Neural cell (in vitro differentiated cells): ENCODE results near the gene CCDC9B. TPM values are rescaled to one million over a fixed set of nuclear protein-coding genes. Genes with fewer than 3 reads are reported as not detected.

ENCODE experiments used
- H2AFZ ChIP-seq: fragments of 200-600, 300-800 bp; sonication (generic), shearing (Covaris generic); 2 replicates; pipeline ENCODE4 v1.6.0; 2014; ENCODE audit warnings: low read depth, mild to moderate bottlenecking, antibody characterized with exemption, low read length, moderate library complexity
- H3F3A ChIP-seq: fragments of 200-600 bp; shearing (Covaris generic); 2 replicates; pipeline ENCODE4 v1.6.1; 2016; ENCODE audit warnings: mild to moderate bottlenecking, moderate library complexity, mixed read lengths, antibody characterized with exemption, low read length; ENCODE audit not compliant: insufficient read depth, poor library complexity, severe bottlenecking
- H3K27ac ChIP-seq: fragments of 200-600, 300-800 bp; sonication (generic), shearing (Covaris generic); 2 replicates; pipeline ENCODE4 v1.5.1; 2014; ENCODE audit warnings: mild to moderate bottlenecking, low read length, moderate library complexity
- H3K27me3 ChIP-seq: fragments of 300-800, 200-600 bp; sonication (generic), shearing (Covaris generic); 2 replicates; pipeline ENCODE4 v1.6.0; 2014; ENCODE audit warnings: mild to moderate bottlenecking, low read depth, low read length, moderate library complexity; ENCODE audit not compliant: insufficient read depth
- H3K36me3 ChIP-seq: fragments of 300-800, 200-600 bp; sonication (generic), shearing (Covaris generic); 2 replicates; pipeline ENCODE4 v1.5.1; 2014; ENCODE audit warnings: mild to moderate bottlenecking, antibody characterized with exemption, low read length, moderate library complexity; ENCODE audit not compliant: insufficient read depth
- H3K4me2 ChIP-seq: fragments of 300-800, 200-600 bp; sonication (generic), shearing (Covaris generic); 2 replicates; pipeline ENCODE4 v1.6.0; 2014; ENCODE audit warnings: mild to moderate bottlenecking, low read length
- H3K4me3 ChIP-seq: fragments of 300-800, 200-600 bp; sonication (generic), shearing (Covaris generic); 2 replicates; pipeline ENCODE4 v1.5.1; 2014; ENCODE audit warnings: mild to moderate bottlenecking, low read length, moderate library complexity
- H3K79me2 ChIP-seq: fragments of 200-600 bp; shearing (Covaris generic); replicated peaks from 2 replicates; pipeline ENCODE4 v1.6.0; 2014; ENCODE audit warnings: mild to moderate bottlenecking, low read length, moderate library complexity; ENCODE audit not compliant: insufficient read depth
- H3K9ac ChIP-seq: fragments of 300-800, 200-600 bp; sonication (generic), shearing (Covaris generic); 2 replicates; pipeline ENCODE4 v1.6.1; 2016; ENCODE audit warnings: mild to moderate bottlenecking, low read length, mixed read lengths
- H3K9me2 ChIP-seq: fragments of 200-600 bp; shearing (Covaris generic); 2 replicates; pipeline ENCODE4 v1.6.1; 2016; ENCODE audit warnings: mild to moderate bottlenecking, low read length, mixed read lengths; ENCODE audit not compliant: insufficient read depth
- H3K9me3 ChIP-seq: fragments of 200-600, 300-800 bp; sonication (generic), shearing (Covaris generic); 2 replicates; pipeline ENCODE4 v1.6.1; 2016; ENCODE audit warnings: mild to moderate bottlenecking, mixed run types, low read length, moderate library complexity, mixed read lengths
- H4K20me1 ChIP-seq: fragments of 200-600 bp; shearing (Covaris generic); 2 replicates; pipeline ENCODE4 v1.6.1; 2016; ENCODE audit warnings: mild to moderate bottlenecking, mixed run types; ENCODE audit not compliant: insufficient read depth
- EP300 ChIP-seq: fragments of 450-650 bp; conservative IDR thresholded peaks from 2 replicates; pipeline ENCODE4 v1.6.1; 2014; ENCODE audit warnings: antibody characterized with exemption, mild to moderate bottlenecking, moderate library complexity; ENCODE audit not compliant: poor library complexity, severe bottlenecking
- EZH2 ChIP-seq: fragments of 200-600, 300-800 bp; shearing (Covaris generic), sonication (generic); IDR thresholded peaks from 2 replicates; pipeline ENCODE4 v1.6.1; 2014; ENCODE audit warnings: antibody characterized with exemption, low read length, borderline replicate concordance, mild to moderate bottlenecking; ENCODE audit not compliant: insufficient read depth, poor library complexity, severe bottlenecking
- MXI1 ChIP-seq: fragments of 450-650 bp; conservative IDR thresholded peaks from 2 replicates; pipeline ENCODE4 v1.6.1; 2014; ENCODE audit warnings: antibody characterized with exemption, mild to moderate bottlenecking; ENCODE audit not compliant: poor library complexity, severe bottlenecking
- POLR2AphosphoS5 ChIP-seq: IDR thresholded peaks from 2 replicates; pipeline ENCODE4 v1.6.1; 2012
- RAD21 ChIP-seq: fragments of 450-650 bp; conservative IDR thresholded peaks from 2 replicates; pipeline ENCODE4 v1.6.1; 2014; ENCODE audit warnings: antibody characterized with exemption, mild to moderate bottlenecking, moderate library complexity
- SMC3 ChIP-seq: fragments of 450-650 bp; conservative IDR thresholded peaks from 2 replicates; pipeline ENCODE4 v1.6.1; 2014; ENCODE audit warnings: antibody characterized with exemption, mild to moderate bottlenecking, moderate library complexity; ENCODE audit not compliant: poor library complexity
- TAF1 ChIP-seq: IDR thresholded peaks from 2 replicates; pipeline ENCODE4 v1.6.1; 2012; ENCODE audit warnings: low read depth
- polyA plus RNA-seq: library from polyadenylated mRNA; depleted of rRNA; stranded (reverse); fragments of >200 nt; gene quantifications from 2 replicates; pipeline ENCODE4 v1.2.3, GENCODE V29; 2014
- TF ChIP-seq, protein P1 (sequence below): fragments of 450-650 bp; IDR thresholded peaks from 2 replicates; pipeline ENCODE4 v1.5.1; 2014; ENCODE audit warnings: antibody characterized with exemption, mild to moderate bottlenecking, moderate library complexity; ENCODE audit not compliant: poor library complexity, severe bottlenecking
- TF ChIP-seq, protein P2 (sequence below): IDR thresholded peaks from 2 replicates; pipeline ENCODE4 v1.6.1; 2012; ENCODE audit warnings: borderline replicate concordance

Gene CCDC9B
- polyA plus RNA-seq, 1 donor from 2014 or later, result not detected

DNA sequence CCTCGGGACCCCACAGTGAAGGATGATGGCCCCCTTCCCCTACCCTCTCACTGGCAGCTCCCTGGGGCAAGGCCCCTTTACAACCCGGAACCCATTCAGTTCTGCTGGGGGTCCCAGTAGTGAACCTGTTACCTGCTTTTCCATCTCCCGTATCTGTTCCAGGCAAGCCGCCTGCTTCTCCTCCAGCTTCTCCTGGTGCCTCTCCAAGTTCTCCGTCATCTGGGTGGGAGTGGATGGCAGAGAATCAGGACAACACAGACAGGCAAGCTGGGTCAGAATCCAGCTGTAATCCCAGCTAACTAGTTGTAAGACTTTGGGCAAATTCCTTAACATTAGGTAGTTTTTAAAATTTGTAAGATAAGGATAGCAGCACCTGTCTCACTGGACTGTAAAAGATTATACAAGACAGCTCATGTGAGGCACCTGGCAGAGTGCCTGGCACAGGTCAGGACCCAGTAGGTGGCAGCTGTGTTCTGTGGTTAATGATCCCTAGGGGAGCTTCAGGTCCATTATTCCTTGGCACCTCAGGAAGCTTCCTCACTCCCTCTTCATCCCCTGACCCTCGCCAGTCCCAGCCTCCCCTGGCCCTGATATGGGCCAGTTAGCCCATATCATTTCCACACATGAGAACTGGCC lies 51.5 kb downstream of the CCDC9B start:
- Histone ChIP-seq H3K27me3 (peaks cover 2% of the 10 kb centered on the region), H4K20me1 (no peaks in the 10 kb centered on the region), H3K9ac (no peak overlapping the region), H3K36me3 (no peaks in the 10 kb centered on the region), H2AFZ (no peak overlapping the region), H3K9me3 (no peaks in the 10 kb centered on the region), H3K9me2 (no peaks in the 10 kb centered on the region), H3K4me2 (no peak overlapping the region), H3K27ac (no peak overlapping the region), H3K4me3 (no peak overlapping the region), H3K79me2 (no peaks in the 10 kb centered on the region), H3F3A (no peaks in the 10 kb centered on the region)
- TF ChIP-seq EP300, result no peak
- TF ChIP-seq EZH2, result no peak
- TF ChIP-seq RAD21, result no peak
- TF ChIP-seq, protein P1, sequence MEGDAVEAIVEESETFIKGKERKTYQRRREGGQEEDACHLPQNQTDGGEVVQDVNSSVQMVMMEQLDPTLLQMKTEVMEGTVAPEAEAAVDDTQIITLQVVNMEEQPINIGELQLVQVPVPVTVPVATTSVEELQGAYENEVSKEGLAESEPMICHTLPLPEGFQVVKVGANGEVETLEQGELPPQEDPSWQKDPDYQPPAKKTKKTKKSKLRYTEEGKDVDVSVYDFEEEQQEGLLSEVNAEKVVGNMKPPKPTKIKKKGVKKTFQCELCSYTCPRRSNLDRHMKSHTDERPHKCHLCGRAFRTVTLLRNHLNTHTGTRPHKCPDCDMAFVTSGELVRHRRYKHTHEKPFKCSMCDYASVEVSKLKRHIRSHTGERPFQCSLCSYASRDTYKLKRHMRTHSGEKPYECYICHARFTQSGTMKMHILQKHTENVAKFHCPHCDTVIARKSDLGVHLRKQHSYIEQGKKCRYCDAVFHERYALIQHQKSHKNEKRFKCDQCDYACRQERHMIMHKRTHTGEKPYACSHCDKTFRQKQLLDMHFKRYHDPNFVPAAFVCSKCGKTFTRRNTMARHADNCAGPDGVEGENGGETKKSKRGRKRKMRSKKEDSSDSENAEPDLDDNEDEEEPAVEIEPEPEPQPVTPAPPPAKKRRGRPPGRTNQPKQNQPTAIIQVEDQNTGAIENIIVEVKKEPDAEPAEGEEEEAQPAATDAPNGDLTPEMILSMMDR, result no peak

DNA sequence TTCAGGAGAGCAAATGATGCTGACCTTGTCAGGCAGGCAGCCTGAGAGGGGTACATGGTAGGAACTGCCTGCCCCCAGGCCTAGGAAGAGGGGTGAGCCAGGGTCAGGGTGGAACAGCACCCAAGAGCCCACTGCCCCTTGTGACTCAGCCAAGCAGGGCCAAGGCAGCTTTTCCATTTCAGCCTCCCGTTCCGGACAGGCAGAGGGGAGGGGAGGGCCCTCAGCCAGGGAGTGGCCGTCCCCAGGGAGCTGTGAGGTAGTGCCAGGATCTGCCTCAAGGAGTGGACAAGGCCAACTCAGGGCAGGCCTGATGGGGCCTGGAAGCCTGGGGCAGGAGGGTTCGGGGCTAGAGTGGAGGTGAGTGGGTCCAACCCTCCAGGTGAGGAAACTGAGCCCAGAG lies 52.8 kb downstream of the CCDC9B start:
- Histone ChIP-seq H3F3A (no peaks in the 10 kb centered on the region), H3K4me2 (no peak overlapping the region), H3K9me3 (no peaks in the 10 kb centered on the region), H4K20me1 (no peaks in the 10 kb centered on the region), H3K9ac (no peak overlapping the region), H3K27ac (no peak overlapping the region), H3K79me2 (no peaks in the 10 kb centered on the region), H3K36me3 (no peaks in the 10 kb centered on the region), H3K4me3 (no peak overlapping the region), H3K9me2 (no peaks in the 10 kb centered on the region), H2AFZ (no peak overlapping the region), H3K27me3 (peaks cover 15% of the 10 kb centered on the region)
- TF ChIP-seq SMC3, result no peak
- TF ChIP-seq, protein P2, sequence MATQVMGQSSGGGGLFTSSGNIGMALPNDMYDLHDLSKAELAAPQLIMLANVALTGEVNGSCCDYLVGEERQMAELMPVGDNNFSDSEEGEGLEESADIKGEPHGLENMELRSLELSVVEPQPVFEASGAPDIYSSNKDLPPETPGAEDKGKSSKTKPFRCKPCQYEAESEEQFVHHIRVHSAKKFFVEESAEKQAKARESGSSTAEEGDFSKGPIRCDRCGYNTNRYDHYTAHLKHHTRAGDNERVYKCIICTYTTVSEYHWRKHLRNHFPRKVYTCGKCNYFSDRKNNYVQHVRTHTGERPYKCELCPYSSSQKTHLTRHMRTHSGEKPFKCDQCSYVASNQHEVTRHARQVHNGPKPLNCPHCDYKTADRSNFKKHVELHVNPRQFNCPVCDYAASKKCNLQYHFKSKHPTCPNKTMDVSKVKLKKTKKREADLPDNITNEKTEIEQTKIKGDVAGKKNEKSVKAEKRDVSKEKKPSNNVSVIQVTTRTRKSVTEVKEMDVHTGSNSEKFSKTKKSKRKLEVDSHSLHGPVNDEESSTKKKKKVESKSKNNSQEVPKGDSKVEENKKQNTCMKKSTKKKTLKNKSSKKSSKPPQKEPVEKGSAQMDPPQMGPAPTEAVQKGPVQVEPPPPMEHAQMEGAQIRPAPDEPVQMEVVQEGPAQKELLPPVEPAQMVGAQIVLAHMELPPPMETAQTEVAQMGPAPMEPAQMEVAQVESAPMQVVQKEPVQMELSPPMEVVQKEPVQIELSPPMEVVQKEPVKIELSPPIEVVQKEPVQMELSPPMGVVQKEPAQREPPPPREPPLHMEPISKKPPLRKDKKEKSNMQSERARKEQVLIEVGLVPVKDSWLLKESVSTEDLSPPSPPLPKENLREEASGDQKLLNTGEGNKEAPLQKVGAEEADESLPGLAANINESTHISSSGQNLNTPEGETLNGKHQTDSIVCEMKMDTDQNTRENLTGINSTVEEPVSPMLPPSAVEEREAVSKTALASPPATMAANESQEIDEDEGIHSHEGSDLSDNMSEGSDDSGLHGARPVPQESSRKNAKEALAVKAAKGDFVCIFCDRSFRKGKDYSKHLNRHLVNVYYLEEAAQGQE, result no peak
- no peak for TF ChIP-seq EZH2

DNA sequence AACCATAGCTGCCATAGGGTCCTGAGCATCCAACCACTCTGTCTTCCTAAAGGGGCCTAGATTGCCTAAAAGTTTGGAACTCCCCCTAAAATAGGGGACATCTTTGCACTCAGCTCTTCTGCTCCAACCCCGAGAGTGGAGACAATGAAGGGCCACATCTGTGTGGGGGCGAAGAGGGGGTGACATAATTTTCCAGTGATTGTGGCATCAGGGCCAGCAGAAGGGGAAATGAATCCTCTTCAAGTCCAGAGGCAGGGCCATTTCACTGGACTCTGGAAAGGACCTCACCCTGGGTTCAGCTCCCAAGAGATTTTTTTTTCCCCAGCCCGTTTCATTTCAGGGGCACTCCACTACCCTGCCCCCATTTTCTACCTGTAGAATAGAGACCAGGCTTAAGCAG lies 53.2 kb downstream of the CCDC9B start:
- no peaks in the 10 kb centered on the region for H3K9me3 ChIP-seq
- no peak overlapping the region for H3K4me3 ChIP-seq
- H3K27me3 ChIP-seq, result peaks cover 20% of the 10 kb centered on the region
- no peaks in the 10 kb centered on the region for H3K9me2 ChIP-seq
- no peak overlapping the region for H3K4me2 ChIP-seq
- no peak overlapping the region for H3K27ac ChIP-seq
- no peaks in the 10 kb centered on the region for H3K36me3 ChIP-seq
- no peaks in the 10 kb centered on the region for H3K79me2 ChIP-seq
- TF ChIP-seq POLR2AphosphoS5 (no peak), RAD21 (no peak), MXI1 (no peak), EP300 (no peak), TAF1 (no peak), SMC3 (no peak), EZH2 (no peak)
- TF ChIP-seq, protein P1, result no peak
- TF ChIP-seq, protein P2, result no peak
- no peak overlapping the region for H2AFZ ChIP-seq
- no peak overlapping the region for H3K9ac ChIP-seq
- H4K20me1 ChIP-seq, result no peaks in the 10 kb centered on the region
- no peaks in the 10 kb centered on the region for H3F3A ChIP-seq
